Endothelial cell of umbilical vein (primary cell): ENCODE data around the gene ECM2. TPM values are rescaled to one million over a fixed set of nuclear protein-coding genes. Genes with fewer than 3 reads are reported as not detected.

Source experiments
- BruUV-seq: library from RNA; stranded (reverse); fragments of 400-500 nt; replicated peaks from 2 replicates; lab custom pipeline; 2021; lab: Mats Ljungman, UMichigan
- CTCF ChIA-PET: fragments of 300-600, 350-600 bp; sonication (Branson Sonifier 250); formaldehyde crosslinking; loops from one replicate; lab custom pipeline; 2021; ENCODE audit warnings: antibody characterized with exemption, inconsistent platforms; lab: Charles Lee
- POLR2A ChIA-PET: fragments of 300-600, 350-600 bp; sonication (Branson Sonifier 250); formaldehyde crosslinking; loops from one replicate; lab custom pipeline; 2021; ENCODE audit warnings: antibody characterized with exemption, inconsistent platforms; lab: Charles Lee
- DNase-seq: peaks from one replicate; pipeline ENCODE4 v3.0.0-alpha.2; 2011; ENCODE audit warnings: low read depth, low spot score
- FAIRE-seq: peaks from 2 replicates; lab custom pipeline; 2011; peaks lifted over from hg19 to GRCh38; lab: Jason Lieb, UNC
- H2AFZ ChIP-seq: 2 replicates; pipeline ENCODE4 v1.6.0; 2012; ENCODE audit warnings: low read depth, low read length, control low read depth, inconsistent platforms
- H3K27ac ChIP-seq: 2 replicates; pipeline ENCODE4 v1.5.1; 2011; ENCODE audit warnings: low read depth, mild to moderate bottlenecking, control low read depth, low read length, moderate library complexity; ENCODE audit not compliant: insufficient read depth
- H3K27me3 ChIP-seq, 2 experiments: 2 replicates each; pipeline versions ENCODE4 v1.6.0 to v1.6.1; 2011; ENCODE audit warnings: low read length in 2 of 2, mixed read lengths in 1 of 2; ENCODE audit not compliant: control insufficient read depth in 2 of 2, insufficient read depth in 2 of 2
- H3K36me3 ChIP-seq, 2 experiments: 2 replicates in 1 of 2; 3 replicates in 1 of 2; pipeline ENCODE4 v1.5.1; 2011; ENCODE audit warnings: low read length in 2 of 2, mild to moderate bottlenecking in 1 of 2, moderate library complexity in 1 of 2; ENCODE audit not compliant: control insufficient read depth in 2 of 2, insufficient read depth in 2 of 2; ENCODE audit errors: extremely low read depth in 1 of 2
- H3K4me1 ChIP-seq: 3 replicates; pipeline ENCODE4 v1.5.1; 2011; ENCODE audit warnings: mild to moderate bottlenecking, low read length; ENCODE audit not compliant: control insufficient read depth, insufficient read depth; ENCODE audit errors: extremely low read depth
- H3K4me2 ChIP-seq: 2 replicates; pipeline ENCODE4 v1.6.1; 2011; ENCODE audit warnings: low read length, control low read depth, mixed read lengths; ENCODE audit not compliant: insufficient read depth
- H3K4me3 ChIP-seq, 3 experiments: fragments of 200-600 bp in 1 of 3; sonication (generic), shearing (Covaris generic) in 1 of 3; replicated peaks in 1 of 3; 2 replicates each; pipeline ENCODE4 v1.5.1; 2011 to 2016; ENCODE audit warnings: control low read depth in 3 of 3, low read length in 3 of 3, mild to moderate bottlenecking in 2 of 3, inconsistent platforms in 1 of 3, low read depth in 1 of 3, moderate library complexity in 1 of 3; ENCODE audit not compliant: insufficient read depth in 1 of 3
- H3K79me2 ChIP-seq: 2 replicates; pipeline ENCODE4 v1.6.0; 2012; ENCODE audit warnings: low read length, inconsistent platforms; ENCODE audit not compliant: control insufficient read depth, insufficient read depth
- H3K9ac ChIP-seq: replicated peaks from 2 replicates; pipeline ENCODE3; 2011; ENCODE audit warnings: low read length, control low read depth; ENCODE audit not compliant: insufficient read depth; ENCODE audit errors: extremely low read depth
- H3K9me1 ChIP-seq: replicated peaks from 3 replicates; pipeline ENCODE4 v1.6.0; 2011; ENCODE audit warnings: mild to moderate bottlenecking, low read length; ENCODE audit not compliant: control insufficient read depth, insufficient read depth; ENCODE audit errors: extremely low read depth
- H3K9me3 ChIP-seq: replicated peaks from 2 replicates; pipeline ENCODE4 v1.5.1; 2012; ENCODE audit warnings: low read length, inconsistent platforms; ENCODE audit not compliant: control insufficient read depth, insufficient read depth
- H4K20me1 ChIP-seq: replicated peaks from 2 replicates; pipeline ENCODE3; 2011; ENCODE audit warnings: mild to moderate bottlenecking, low read length; ENCODE audit not compliant: control insufficient read depth, insufficient read depth; ENCODE audit errors: extremely low read depth
- EZH2 ChIP-seq: IDR thresholded peaks from 2 replicates; pipeline ENCODE4 v1.6.1; 2012; ENCODE audit warnings: borderline replicate concordance, low read depth, mild to moderate bottlenecking, moderate library complexity, low read length, inconsistent platforms; ENCODE audit not compliant: severe bottlenecking
- FOS ChIP-seq: IDR thresholded peaks from 2 replicates; pipeline ENCODE4 v1.6.1; 2011; ENCODE audit warnings: mild to moderate bottlenecking, low read length, moderate library complexity, borderline replicate concordance; ENCODE audit not compliant: insufficient read depth
- GATA2 ChIP-seq: IDR thresholded peaks from 2 replicates; pipeline ENCODE4 v1.7.0; 2011; ENCODE audit warnings: low read depth, mild to moderate bottlenecking, moderate library complexity, mixed read lengths, low read length; ENCODE audit not compliant: insufficient read length, insufficient read depth
- JUN ChIP-seq: IDR thresholded peaks from 2 replicates; pipeline ENCODE4 v1.6.1; 2011; ENCODE audit warnings: borderline replicate concordance, low read depth; ENCODE audit not compliant: insufficient read length, insufficient read depth
- MAX ChIP-seq: IDR thresholded peaks from 2 replicates; pipeline ENCODE4 v1.6.1; 2011; ENCODE audit not compliant: insufficient read depth, insufficient read length
- MYC ChIP-seq: IDR thresholded peaks from one replicate; pipeline ENCODE4 v1.6.1; 2011; ENCODE audit warnings: mild to moderate bottlenecking, low read depth, low read length
- POLR2A ChIP-seq: IDR thresholded peaks from 2 replicates; pipeline ENCODE4 v1.6.1; 2012; ENCODE audit warnings: low read depth, mild to moderate bottlenecking, control low read depth, low read length
- POLR2AphosphoS5 ChIP-seq: IDR thresholded peaks from 2 replicates; pipeline ENCODE4 v1.6.1; 2012; ENCODE audit warnings: low read depth, mild to moderate bottlenecking, control low read depth, low read length, moderate library complexity; ENCODE audit not compliant: insufficient read depth
- dilution Hi-C: fragments of 300-500 bp; cut with MboI; formaldehyde crosslinking; loops from one replicate; pipeline ENCODE4 v1.15.0; 2019; ENCODE audit warnings: low sequenced_read_pairs; ENCODE audit not compliant: extremely low pct_ligation_motif_present
- intact Hi-C: fragments of 100-400 bp; cut with micrococcal nuclease; formaldehyde crosslinking; loops from one replicate; pipeline ENCODE4 v1.10.0; 2022
- polyA plus RNA-seq, 4 experiments: library from polyadenylated mRNA; depleted of rRNA in 3 of 4; stranded (reverse) in 3 of 4; unstranded in 1 of 4; fragments of >200 nt; gene quantifications; 2 replicates each; pipeline versions ENCODE4 v1.2.1 to v1.2.3, GENCODE V29; 2011 to 2012; ENCODE audit warnings: missing spikeins in 1 of 4
- total RNA-seq: library from RNA; stranded (reverse); gene quantifications from 2 replicates; pipeline ENCODE4 v1.2.3, GENCODE V29; 2021
- TF ChIP-seq, protein P1 (sequence below), 2 donors: IDR thresholded peaks; 1 replicate in 1 of 2; 2 replicates in 1 of 2; pipeline ENCODE4 v1.5.1; 2011; ENCODE audit warnings: low read length in 2 of 2, mild to moderate bottlenecking in 2 of 2, moderate library complexity in 2 of 2, control low read depth in 1 of 2, inconsistent platforms in 1 of 2, low read depth in 1 of 2; ENCODE audit not compliant: insufficient read depth in 1 of 2; ENCODE audit errors: extremely low read depth in 1 of 2

Gene ECM2
- total and polyA plus RNA-seq, 2 donors (not counting 3 experiments of a cell fraction or from before 2014, with no cell fraction given) = 0.03 TPM; not detected in 1

DNA sequence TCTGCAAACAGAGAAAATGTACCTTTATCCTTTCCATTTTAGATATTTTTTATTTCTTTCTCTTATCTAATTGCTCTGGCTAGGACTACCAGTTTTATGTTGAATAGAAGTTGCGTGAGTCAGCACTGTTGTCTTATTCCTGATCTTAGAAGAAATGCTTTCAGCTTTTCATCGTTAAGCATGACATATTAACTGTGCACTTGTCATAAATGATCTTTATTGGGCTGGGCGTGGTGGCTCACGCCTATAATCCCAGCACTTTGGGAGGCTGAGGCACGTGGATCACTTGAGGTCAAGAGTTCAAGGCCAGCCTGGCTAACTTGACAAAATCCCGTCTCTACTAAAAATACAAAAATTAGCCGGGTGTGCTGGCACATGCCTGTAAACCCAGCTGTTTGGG, 8.2 kb upstream of the ECM2 start:
- Histone ChIP-seq H3K4me2 (no peak overlapping the region), H3K4me1 (no peaks in the 10 kb centered on the region), H3K79me2 (no peaks in the 10 kb centered on the region), H3K9ac (no peak overlapping the region), H3K36me3 (no peaks in the 10 kb centered on the region), H2AFZ (no peak overlapping the region), H3K9me1 (no peaks in the 10 kb centered on the region), H3K27me3 (no peaks in the 10 kb centered on the region), H3K27ac (no peak overlapping the region), H3K9me3 (no peaks in the 10 kb centered on the region), H4K20me1 (no peaks in the 10 kb centered on the region), H3K4me3 (no peak overlapping the region)
- no TSS peak for BruUV-seq
- POLR2A ChIA-PET = no interaction called here
- TF ChIP-seq GATA2 = no peak
- TF ChIP-seq POLR2AphosphoS5 = no peak
- TF ChIP-seq POLR2A = no peak
- no peak for TF ChIP-seq EZH2
- no peak for TF ChIP-seq FOS
- no peak for TF ChIP-seq JUN
- no peak for TF ChIP-seq MAX
- TF ChIP-seq, protein P1, sequence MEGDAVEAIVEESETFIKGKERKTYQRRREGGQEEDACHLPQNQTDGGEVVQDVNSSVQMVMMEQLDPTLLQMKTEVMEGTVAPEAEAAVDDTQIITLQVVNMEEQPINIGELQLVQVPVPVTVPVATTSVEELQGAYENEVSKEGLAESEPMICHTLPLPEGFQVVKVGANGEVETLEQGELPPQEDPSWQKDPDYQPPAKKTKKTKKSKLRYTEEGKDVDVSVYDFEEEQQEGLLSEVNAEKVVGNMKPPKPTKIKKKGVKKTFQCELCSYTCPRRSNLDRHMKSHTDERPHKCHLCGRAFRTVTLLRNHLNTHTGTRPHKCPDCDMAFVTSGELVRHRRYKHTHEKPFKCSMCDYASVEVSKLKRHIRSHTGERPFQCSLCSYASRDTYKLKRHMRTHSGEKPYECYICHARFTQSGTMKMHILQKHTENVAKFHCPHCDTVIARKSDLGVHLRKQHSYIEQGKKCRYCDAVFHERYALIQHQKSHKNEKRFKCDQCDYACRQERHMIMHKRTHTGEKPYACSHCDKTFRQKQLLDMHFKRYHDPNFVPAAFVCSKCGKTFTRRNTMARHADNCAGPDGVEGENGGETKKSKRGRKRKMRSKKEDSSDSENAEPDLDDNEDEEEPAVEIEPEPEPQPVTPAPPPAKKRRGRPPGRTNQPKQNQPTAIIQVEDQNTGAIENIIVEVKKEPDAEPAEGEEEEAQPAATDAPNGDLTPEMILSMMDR (IDR thresholded peaks at IDR 0.05; ENCODE audit: extremely low read depth in 1 of 2, insufficient read depth in 1 of 2, low read depth in 1 of 2, low read length in 2 of 2) = no peak
- no peak for TF ChIP-seq MYC
- FAIRE-seq (no peak), DNase-seq (no peak)
- intact Hi-C loops (no loop called here), dilution Hi-C loops (no loop called here)
- CTCF ChIA-PET = no interaction called here
